ENCODE data around the gene TRPM8.

The TRPM8 gene

DNA sequence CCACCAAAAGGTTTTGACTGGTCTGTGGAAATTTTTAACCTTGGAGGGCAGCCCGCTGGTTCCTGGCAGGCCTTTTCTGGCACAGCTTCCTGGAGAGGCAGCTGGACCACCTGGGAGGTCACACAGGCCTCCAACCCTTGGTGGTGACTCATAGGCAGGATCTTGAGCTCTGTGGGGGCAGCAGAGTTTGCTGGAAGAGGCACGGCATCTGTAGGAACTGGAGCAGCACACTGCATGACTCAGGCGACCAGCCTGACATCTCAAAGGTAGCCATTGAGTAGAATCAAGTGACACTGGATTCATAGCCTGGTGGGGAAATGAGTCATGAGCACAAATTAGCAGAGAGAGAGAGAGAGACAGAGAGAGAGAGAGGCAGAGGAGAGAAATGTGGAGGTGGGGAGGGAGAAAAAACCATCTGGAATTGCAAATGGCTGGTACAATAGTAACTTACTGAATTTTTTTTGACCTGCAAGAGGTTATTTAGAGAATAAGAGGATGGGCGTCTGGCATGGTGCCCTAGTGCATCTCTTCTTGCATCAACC is 57.4 kb downstream of the TRPM8 start:
- peak in 1 of 3 experiments; percentile 4 for DNase-seq (ENCODE audit: low read depth in 3 of 3)

DNA sequence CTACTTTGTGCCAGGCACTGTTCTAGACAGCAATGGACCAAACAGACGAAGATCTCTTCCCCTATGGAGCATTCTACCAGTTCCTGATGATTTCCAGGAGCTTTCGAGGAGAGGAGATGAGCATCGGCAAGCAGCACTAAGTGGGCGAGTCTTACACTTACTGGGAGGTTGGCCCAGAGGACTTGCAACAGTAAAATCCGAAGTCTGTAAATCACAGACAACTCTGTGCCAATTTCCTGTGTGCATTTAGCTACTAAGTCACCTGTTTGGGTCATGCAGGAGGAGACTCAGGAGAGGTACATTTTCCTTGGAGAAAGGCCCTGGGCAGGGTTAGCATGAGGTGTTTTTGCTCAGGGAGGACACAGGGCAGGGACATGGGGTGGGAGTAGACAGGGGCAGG is 58.9 kb downstream of the TRPM8 start:
- no peak for DNase-seq (ENCODE audit: low read depth in 3 of 3)

DNA sequence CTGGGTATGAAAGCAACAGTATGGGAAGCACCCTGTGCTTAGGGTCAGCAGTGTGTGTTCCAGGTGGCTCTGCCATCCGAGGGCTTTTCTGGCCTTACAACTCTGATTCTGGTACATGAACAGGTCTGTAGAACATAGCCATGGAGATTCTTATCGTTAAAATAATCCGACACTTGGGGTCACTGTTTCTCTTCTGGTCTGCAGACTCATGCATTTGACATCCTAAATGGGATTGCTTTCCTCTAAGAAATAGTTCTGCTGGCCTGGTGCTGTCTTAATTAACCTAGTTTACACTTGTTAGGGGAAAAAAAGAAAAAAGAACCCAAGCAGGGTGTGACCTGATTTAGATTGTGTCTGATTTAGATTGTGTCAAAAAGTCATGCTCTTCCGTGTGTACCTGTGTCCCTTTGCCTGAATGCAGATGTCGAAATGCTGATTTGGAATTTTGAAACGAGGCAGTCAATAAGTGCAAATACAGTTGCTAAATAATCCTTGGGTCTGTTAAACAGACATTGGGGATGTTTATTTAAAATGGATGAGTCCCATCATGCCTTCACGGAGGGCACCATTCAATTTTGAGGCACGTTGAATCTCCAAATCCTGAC is 59.6 kb downstream of the TRPM8 start:
- no peak for DNase-seq (ENCODE audit: low read depth in 3 of 3)

DNA sequence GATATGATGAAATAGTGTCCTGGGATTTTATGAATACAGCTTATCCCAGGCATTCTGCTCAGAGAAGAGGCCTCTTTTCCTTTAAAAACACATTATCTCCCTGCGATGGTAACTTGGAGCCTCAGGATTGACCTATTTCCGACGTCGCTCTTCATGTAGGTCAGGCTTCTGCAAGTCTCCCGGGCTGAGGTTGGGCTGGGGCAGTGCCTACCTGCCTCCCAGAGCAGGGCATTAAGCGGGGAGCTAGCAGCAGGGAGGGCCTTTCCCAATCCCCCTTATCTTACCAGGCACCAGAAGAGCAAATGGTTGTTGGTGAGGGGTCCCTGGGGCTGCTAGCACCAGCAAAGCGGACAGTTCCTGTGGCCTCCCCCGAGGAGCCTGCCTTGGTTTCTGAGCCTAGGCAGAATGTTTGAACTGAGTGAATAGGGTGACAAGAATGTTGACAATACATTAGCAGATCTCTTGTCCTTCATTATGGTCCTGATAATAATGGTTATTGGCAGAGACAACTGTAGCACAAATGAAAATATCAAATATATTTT is 60.2 kb downstream of the TRPM8 start:
- DNase-seq (ENCODE audit: low read depth in 3 of 3): no peak

DNA sequence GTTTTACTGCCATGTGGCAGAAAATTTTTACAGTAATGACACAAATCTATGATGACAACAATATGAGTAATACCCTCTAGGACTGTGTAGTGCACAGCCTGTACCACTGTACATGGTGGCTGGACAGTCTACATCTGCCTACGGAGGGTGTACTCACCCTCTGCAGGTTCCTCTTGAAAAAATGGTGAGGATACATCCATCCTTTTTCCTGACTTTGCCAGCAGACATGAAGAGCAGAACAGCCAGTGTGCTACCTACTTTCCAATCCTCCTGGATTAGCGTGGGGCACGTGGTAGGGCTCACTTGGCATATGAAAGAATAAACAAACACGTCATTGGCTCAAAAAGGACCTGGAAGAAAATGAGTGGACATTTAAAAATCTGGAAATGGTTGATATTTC is 62.6 kb downstream of the TRPM8 start:
- no peak for DNase-seq (ENCODE audit: low read depth in 3 of 3)

DNA sequence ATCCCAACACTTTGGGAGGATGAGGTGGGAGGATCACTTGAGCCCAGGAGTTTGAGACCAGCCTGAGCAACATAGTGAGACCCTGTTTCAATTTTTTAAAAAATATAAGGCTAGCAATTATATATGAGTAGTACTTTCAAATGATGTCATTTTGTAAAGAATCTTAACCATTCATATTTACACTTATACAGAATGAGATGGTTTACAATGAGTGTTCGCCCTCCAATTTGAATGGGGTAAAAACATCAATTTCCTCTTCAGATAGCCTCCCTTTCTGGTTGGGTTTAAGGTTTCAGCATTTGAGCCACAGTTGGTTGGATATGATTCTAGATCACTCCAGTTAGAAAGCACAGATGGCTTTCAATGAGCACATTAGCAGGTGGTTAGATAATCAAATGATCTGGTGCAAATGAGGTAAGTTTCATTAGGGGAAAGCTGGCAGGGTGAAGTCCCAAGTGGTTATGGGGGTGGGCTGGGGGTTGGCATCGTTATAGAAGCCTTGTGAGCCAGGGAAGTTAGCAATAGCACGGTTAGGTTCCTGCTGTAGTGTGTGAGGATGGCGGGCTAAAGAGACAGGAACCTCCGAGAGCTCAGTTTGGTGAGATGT is 63.9 kb downstream of the TRPM8 start:
- no peak for DNase-seq (ENCODE audit: low read depth in 3 of 3)

DNA sequence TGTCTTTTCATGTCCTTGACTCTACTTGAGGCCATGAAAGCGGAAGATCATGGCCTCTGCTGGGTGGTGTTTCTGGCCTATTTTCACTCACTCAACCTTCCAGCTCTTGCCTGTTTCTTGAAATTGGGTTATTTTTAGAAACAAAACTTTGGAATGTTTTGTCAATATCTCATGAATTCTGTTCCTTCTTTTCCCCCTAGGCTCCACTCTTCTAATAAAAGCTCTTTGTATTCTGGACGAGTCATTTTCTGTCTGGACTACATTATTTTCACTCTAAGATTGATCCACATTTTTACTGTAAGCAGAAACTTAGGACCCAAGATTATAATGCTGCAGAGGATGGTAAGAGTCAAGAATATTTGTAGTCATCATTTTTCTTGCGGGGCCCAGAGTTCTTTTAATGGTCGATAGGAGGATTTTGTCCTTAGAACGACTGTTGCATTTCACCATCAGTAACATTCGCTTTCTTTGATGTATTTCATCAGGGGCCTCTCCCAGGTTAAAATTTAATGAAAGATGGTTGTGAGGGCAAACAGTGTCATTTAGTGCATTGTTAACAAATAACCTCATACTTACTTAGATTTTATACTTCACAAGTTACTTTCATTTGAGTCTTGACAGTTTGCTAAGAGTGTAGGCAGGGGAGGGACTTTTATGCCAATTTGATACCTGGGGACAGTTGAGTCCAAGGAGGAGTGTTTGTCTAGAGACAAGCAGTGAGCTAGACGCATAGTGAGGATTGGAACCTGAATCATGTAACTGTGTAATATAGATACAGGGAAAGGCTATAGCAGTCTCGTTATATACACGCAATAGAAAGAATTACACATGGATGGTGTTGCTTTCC is 64.6 kb downstream of the TRPM8 start:
- no peak for DNase-seq (ENCODE audit: low read depth in 3 of 3)

DNA sequence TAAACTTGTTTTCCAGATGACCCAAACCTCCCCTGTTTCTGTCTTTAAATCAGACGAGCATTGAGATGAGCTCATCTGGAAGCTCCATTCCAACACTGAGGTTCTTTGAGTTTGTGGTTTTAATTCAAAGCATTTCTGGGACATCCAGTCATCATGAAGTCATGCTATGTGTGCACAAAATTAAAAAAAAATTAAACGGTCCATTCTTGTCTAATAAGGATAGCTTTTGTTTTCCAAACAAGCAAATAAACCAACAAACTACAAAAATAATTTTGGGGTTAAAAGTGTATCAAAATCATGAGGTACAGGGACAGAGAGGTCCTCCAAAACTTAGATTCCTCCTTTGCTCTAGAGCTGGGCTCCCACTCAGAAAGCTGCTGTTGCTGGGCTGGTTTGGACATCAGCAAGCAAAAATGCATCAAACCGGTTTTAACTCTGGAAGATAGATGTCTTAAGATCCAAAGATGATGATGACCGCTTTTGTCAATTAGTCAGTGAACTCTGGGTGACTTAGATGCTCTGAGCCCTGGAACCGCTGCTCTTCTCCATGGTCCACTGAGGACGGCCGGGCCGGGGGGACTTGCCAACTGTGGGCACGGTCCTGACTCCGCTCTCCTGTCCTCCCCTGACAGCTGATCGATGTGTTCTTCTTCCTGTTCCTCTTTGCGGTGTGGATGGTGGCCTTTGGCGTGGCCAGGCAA is 65.4 kb downstream of the TRPM8 start:
- no peak for DNase-seq (ENCODE audit: low read depth in 3 of 3)

DNA sequence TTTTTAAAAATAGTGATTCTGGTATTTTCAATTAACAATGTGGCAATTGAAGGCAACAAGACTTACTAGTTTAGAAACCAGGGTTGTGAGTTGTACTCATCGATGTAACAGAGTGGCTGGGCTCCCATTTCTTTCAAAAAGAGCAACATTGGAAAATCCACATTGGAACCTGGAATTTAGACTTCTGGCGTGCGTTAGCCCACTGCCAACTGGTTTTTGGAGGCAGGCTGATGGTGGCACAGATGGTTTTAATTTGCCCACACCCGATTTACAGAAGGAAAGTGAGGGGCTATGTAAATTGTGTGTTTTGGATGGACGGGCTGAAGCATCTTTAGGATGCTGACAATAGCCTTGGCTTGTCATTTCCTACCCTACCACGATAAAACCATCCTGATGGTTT is 66.3 kb downstream of the TRPM8 start:
- DNase-seq (ENCODE audit: low read depth in 3 of 3): no peak

DNA sequence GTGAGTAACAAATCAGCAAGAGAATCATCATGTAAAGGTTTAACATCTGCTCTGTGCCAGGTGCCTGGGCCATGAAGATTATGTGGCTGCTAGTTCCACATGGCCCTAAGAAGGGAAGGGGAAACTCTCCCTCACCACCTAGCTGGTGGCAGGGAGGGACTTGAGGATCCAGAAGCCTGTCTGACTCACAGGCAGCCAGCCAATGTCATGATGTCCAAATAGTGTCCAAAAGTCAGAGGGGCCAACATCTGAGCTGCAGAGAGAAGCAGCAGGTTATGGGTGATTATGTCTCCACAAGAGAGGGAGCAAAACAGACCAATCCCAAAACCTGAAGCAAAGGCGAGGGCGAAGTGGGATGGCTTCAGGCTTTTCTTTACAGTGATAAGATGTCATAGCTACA is 71.4 kb downstream of the TRPM8 start:
- no peak for DNase-seq (ENCODE audit: low read depth in 3 of 3)

DNA sequence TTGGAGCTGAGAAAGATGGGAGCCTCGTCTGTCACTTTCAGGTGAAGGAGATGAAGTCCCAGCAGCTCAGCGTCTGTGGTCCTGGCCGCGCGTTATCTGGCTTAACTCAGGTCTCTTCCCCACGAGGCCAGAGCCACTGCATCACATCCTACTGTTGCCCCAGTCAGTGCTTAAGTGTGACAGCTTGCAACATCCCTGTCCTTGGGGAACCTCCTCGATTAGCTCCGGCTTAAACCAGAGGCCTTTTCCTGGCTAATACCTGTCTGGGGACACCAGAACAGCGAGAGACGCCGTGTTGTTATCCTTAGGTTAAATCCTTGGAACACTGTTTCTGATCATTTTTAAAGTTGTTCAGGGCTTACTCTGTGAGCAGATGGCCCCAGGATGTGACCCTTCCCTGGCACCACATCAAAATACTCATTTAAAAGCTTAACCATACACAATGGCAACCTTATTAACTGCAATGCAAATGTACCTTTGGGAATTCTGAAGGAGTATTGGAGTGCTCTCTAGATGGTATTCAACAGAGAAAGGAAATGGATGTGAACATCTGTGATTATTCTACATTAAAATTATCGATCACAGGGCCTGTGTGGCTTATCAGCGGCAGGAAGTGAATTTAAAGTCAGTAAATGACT is 72.2 kb downstream of the TRPM8 start:
- DNase-seq (ENCODE audit: low read depth in 3 of 3): no peak

DNA sequence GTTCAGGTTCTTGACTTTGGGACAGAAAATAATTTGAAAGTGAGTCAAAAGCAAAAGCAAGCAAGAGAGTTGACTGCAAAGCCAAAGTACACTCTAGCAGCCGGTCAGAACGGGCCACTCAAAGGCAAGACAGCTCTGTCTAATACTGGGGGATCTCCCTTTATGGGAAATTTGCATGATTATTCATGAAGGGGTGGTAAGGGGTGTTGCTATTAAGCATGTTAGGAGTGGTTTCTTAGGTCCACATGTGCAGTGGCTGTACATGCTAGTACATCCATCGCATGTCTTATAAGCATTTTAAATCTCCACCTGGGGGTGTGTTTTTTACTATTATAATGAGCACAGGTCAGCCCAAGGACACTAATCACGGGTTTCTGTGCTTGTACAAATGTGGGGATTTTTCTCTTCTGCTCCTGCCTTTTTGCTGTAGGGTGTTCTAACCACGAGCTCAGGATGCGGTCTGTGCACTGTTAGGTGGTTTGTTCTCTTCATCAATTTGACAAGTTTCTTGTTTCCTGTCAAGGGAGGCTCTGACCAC is 73.2 kb downstream of the TRPM8 start:
- DNase-seq (ENCODE audit: low read depth in 3 of 3): peak in 1 of 3 experiments; percentile 35

DNA sequence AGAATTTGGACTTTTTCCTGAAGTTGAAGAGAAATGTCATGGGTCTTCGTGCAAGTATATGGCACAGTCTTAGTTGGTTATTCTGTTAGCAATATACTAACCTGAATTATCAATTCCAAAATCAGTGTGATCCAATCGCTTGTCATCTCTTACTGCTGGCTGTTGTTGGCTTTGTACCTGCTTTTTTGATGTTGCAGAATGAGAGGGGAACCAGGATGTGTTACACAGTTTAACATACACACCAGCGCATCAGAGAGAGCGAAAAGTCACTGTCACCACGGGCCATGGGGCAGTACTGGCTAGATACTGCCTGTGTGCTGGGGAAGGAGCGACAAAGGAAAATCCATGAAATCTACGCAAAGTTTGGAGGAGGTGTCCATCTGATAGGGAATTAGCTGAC is 74.0 kb downstream of the TRPM8 start:
- DNase-seq (ENCODE audit: low read depth in 3 of 3): no peak

DNA sequence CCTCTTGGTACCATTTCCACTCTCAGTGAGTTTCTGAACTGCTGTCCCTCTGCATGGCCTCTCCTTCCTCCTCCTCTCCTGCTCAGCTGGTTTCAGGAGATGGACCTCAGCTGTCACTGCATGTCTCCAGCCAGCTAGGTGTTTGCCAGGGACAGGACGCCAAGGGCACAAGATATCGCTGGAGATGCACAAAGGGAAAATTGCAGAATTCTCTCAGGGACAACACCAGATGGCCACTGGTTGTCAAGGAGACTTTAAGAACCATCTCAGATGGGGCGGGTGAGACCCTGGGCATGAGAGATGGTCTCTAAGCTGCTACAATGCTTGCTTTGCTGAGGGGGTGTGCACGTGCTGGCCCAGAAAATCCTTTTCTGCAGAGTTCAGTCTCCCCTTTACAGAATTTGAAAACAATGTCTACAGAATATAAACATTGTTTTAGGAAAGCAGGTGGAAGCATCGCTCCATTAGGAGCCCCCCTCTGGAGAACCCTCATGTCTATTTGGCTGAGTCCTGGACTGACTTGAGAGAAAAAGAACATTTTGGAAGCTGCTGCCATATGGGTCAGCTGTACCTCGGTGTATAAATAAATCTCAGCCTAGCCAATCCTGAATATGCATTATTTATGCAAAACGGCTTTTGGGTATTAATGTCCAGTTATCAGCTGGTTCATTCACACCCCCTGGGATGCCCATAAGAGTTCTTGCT is 75.5 kb downstream of the TRPM8 start:
- DNase-seq (ENCODE audit: low read depth in 3 of 3): no peak

DNA sequence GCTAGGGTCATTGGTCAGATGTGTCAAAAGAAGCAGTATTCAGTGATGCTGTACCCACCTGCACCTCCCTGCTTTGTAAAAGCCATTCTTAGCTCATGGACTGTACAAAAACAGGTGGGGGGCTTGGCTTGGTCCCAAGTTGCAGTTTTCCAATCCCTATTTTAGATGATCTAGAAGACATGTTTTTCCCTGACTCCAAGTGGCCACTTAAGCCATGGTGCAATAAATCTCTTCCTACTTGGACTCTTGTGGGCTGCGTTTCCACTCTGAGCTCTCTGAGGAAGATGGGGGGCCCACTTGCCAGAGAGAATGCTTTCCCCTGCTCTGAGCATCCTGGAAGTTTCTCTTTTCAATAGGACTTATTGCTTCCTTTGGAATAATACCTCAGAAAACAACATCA is 76.3 kb downstream of the TRPM8 start:
- no peak for DNase-seq (ENCODE audit: low read depth in 3 of 3)

DNA sequence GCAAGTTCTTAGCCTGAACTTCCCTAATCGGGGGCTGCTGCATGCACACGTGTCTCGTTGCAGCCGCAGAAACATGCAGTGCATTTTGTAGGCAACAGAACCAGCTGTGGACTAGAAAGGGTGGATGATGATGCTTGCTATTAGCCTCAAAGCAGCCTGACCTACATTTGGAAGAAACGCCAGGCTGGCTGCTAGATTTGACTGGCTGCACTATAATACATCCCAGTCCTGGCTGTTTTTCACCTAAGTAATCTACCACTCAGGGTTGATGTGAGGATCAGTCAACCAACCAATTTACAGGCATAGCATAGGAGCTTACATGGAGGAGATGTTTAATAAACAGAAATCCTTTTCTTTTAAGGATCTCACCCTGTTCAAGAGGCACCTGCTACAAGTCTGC is 77.0 kb downstream of the TRPM8 start:
- DNase-seq (ENCODE audit: low read depth in 3 of 3): no peak

DNA sequence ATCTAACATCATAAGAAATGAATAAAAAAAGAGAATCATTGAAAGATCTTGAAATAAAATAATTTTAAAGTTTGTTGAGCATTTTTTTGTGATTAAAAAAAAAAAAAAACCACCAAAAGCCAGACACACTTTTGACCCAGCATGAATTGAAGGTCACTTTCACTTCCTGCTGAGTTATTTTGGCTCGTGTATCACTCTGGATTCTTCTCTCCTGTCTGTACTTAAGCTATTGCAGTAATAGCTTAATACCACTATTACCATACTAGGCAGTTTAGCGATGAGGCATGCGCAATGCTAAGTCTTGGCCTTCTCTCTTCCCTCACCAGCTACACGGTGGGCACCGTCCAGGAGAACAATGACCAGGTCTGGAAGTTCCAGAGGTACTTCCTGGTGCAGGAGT is 78.8 kb downstream of the TRPM8 start:
- no peak for DNase-seq (ENCODE audit: low read depth in 3 of 3)

DNA sequence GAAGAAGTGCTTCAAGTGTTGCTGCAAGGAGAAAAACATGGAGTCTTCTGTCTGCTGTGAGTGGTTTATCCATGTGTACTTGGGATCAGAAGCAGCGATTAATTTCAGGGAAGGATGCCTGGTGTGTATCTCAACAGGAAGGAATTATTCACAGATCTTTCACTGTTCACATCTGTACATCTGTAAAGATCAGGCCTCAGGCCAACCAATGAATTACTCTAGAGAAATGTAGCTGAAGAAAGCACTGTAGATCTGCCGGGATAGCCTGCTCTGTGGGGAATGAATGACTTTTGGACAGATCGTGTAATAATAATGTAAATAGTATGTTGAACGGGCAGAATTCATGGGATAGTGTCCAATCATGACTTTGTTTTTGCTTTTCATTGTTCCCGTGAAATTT is 79.3 kb downstream of the TRPM8 start:
- no peak for DNase-seq (ENCODE audit: low read depth in 3 of 3)

DNA sequence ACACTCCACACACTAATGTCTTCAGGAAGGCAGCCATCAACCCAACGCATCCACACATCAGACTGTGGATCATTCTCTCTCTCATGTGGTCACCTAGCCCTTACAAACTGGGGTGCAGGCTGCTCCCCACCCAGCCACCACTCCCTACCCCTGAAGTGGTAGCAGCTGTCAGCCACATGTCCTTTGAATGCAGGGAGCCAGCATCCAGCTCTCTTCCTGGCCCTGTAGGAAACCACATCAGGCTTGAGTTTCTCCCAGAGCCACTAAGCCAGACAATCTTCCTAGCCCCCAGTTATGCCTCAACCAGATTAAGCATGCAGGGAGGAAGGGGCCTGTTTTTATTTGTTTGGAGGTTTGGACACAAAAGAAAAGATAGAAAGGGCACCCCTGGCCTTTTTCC is 80.5 kb downstream of the TRPM8 start:
- DNase-seq (ENCODE audit: low read depth in 3 of 3): no peak

DNA sequence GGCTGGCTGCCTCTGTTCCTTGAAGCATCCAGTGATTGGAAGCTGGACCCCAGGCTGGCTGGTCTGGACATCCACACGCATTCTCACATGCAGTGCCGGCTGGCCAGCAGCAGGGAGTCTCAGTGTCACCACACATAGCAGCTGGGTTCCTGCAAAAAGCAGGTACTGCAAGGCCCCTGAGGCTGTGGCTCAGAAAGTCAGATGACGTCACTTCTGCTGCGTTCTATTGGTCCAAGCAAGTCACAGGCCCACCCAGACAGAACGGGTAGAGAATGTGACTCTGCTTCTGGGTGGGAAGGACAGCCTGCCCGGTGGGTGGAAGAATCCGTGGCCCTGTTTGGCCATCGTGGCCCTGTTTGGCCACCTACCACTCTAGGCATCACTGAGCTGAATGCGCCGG is 82.0 kb downstream of the TRPM8 start:
- no peak for DNase-seq (ENCODE audit: low read depth in 3 of 3)

Measured in stimulated activated CD4-positive, alpha-beta T cell treated with anti-CD3 and anti-CD28 coated beads, TNF-alpha, amount 100 ng/mL, for 24 hours (primary cell).